Colon (tissue), 2 donors: ENCODE data around the gene MYO7B.

Experiments used
- FAIRE-seq: peaks from 2 replicates; lab custom pipeline; 2012; peaks lifted over from hg19 to GRCh38; lab: Jason Lieb, UNC
- donor health status: control.
- donor health status: control.

The MYO7B gene

DNA sequence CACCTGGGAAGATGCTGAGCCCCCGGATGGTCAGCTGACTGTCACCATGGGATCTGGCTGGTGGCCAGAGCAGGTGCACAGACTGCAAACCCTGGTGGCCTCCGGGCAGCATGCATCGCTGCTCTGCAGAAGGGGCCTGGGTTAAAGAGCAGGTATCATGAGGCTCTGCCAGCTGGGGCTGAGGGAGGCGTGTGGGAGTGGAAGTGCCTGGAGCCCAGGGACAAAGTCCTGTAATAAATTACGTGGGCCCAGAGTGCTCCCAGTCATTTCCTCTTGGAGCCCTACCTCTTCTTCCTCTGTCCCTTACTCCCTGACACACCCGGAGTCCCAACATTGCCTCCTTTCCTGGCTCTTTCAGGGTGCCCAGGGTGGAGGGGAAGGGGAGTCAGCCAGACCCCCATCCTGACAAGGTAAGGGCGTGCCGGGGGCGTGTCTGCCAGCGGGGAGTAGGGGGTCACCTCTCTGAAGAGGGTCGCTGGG is at the start of gene MYO7B:
Gene MYO7B, plus strand, starts transcription at position 262 of the 480 bp plus-strand sequence. CDS start 24,040 bp downstream, outside the sequence.
- no peak for FAIRE-seq

GRCh38 chr2:127485694-127486071 is 49.8 kb upstream of the MYO7B start:
- FAIRE-seq = no peak

DNA sequence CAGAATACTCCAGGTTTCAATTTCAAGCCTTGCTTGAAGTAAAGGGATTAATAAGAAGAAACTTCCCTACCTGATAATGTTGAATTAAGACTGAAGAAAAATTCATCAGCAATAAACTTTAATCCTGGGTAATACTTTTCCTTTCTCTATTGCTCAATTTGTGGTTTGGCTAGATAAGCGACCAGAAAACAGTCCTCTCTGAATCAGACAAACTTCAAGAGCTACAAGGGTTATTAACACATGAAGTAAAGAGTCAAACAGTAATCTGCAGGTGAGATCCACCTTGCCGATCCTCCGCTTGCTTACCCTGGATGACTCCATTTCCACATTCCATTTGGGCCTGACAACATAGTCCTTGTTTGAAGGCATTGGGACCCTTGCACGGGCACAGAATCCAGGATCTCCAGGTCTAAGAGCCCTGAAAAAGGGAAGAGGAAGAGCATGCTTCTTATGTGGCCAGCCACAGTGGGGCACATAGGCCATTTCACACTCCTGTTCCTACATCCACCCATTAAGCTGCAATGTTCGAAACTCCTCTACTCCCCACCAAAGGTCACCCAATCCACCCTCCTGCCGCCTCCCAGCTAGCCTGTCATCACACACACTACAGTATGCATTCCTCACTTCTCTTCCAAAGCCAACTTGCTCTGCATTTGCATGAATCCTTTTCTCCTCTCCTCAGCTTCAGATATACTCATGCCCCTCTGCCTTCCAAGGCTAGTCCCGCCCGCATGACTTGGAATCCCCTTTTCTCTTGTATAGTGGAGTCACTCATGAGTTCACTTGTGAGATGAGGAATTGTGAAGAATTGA is 49.0 kb upstream of the MYO7B start:
- no peak for FAIRE-seq

DNA sequence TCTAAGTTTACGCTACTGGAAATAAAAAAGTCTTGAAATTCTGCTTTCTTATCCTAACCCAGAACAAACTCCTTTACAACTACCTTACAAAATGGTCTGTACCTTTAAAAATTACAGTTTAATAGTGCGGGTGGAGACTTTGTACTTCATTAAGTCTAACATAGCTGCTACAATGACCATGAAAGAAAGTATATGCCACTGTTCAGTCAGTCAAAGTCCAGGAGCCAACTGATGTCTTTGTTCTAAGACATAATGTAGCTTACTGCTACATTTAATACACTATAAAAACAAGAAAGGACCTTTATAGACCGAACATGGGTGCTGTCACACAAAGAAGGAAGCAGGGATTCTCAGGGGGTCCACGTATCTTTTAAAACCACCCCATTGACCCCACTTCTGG is 45.2 kb upstream of the MYO7B start:
- no peak for FAIRE-seq

DNA sequence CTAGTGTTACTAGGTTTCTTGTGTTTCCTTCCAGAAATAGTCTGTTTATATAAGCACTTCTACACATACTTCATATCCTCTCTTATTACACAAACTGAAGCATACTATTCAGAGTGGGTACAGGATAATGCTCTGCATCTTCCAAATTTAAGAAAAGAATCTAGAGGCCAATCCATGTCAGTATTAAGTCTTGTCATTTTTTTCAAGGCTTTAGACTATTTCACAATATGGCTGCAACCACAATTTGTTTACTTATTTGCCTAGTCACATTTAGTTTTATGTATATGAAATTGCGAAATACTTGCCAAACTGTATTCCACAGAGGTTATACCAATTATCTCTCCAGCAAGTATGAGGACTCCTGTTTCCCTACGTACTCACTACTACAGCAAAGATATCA is 37.1 kb upstream of the MYO7B start:
- FAIRE-seq = no peak

DNA sequence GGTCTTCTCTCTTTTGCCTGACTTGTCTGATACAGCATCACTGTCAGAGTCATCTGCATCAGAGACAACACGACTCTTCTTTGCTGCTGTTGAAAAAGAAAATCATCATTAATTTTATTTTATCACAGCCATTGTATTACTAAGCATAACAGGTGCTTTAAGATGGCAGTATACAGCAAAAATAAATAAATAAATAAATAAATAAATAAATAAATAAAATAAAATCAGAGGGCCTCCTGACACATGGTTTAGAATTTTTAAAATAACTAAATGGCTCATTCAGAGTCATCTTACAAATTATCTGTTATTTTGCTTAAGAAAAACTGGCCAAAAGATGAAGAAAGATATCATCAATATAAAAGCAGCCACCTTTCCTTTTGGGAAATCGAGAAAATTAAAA is 32.0 kb upstream of the MYO7B start:
- no peak for FAIRE-seq

GRCh38 chr2:127504552-127505430 is 30.7 kb upstream of the MYO7B start:
- FAIRE-seq = no peak

GRCh38 chr2:127506510-127506909 is 29.0 kb upstream of the MYO7B start:
- no peak for FAIRE-seq

DNA sequence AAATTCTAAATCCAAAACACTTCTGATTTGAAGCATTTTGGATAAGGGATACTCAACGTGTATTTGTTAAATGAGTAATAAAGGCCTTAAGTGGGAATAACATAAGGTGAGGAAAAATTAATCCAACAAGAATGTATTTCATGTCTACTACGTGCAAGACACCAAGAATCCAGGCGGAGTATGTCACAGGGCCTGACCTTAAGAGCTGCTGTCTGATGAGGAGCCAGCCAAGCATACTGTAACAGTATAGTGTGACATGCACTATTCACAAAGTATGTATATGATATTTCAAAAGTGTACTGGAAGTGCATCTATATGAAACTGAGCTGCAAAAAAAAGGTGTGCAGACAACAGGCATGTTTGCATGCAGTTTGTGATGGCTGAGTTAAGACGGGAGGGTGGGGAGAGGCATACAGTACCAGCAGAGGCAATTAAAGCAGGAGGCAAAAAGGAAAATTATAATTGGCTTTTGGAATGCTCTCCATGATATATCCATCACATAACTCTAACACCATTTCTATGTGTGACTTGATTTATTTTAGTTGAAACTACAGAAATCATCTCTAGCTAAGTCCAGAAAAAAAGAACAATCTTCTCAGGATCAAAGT is 27.4 kb upstream of the MYO7B start:
- no peak for FAIRE-seq

DNA sequence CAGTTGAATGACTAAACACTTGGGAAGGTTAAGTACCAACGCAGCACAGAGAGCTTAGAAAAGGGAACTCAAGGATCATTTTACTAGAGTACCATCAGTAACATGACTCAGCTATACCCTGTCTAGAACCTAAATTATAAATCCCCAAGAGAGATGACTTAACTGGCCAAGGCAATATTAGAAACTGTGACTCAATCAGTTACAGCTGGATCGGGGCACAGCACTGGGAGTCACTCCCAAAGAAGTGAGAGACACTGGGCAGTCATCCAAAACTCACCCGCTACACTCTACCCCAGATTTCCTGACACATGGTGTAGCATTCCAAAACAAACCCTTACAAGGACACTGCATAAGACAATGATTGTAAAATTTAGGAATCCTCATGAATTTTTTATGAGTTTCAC is 26.9 kb upstream of the MYO7B start:
- no peak for FAIRE-seq

GRCh38 chr2:127510073-127510472 is 25.4 kb upstream of the MYO7B start:
- no peak for FAIRE-seq

GRCh38 chr2:127511090-127511695 is 24.3 kb upstream of the MYO7B start:
- no peak for FAIRE-seq

GRCh38 chr2:127511917-127512316 is 23.6 kb upstream of the MYO7B start:
- no peak for FAIRE-seq

- no peak for FAIRE-seq
Measured at GRCh38 chr2:127512362-127512761, 23.1 kb upstream of the MYO7B start.

DNA sequence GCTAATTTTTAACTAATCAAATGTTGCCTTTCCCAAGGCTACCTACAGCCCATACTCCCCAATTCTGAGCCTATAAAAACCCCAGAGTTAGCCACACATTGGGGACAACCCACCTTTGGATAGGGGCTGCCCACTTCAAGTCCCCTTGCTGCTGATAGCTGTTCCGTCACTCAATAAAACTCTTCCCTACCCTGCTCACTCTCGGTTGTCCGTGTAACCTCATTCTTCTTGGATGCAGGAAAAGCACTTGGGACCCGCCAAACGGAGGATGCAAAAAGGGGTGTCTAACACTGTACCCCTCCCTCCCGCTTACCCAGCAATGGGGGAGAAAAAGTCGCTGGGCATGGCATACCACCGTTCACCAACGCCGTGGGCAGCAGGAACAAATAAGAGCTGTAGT is 21.4 kb upstream of the MYO7B start:
- no peak for FAIRE-seq

- no peak for FAIRE-seq
Measured at GRCh38 chr2:127514485-127514884, 21.0 kb upstream of the MYO7B start.

GRCh38 chr2:127515383-127515915 is 20.0 kb upstream of the MYO7B start:
- FAIRE-seq = no peak

- FAIRE-seq = no peak
Measured at GRCh38 chr2:127516041-127516762, 19.3 kb upstream of the MYO7B start.

GRCh38 chr2:127517465-127517864 is 18.0 kb upstream of the MYO7B start:
- FAIRE-seq = no peak

- no peak for FAIRE-seq
Measured at GRCh38 chr2:127520424-127520823, 15.1 kb upstream of the MYO7B start.

DNA sequence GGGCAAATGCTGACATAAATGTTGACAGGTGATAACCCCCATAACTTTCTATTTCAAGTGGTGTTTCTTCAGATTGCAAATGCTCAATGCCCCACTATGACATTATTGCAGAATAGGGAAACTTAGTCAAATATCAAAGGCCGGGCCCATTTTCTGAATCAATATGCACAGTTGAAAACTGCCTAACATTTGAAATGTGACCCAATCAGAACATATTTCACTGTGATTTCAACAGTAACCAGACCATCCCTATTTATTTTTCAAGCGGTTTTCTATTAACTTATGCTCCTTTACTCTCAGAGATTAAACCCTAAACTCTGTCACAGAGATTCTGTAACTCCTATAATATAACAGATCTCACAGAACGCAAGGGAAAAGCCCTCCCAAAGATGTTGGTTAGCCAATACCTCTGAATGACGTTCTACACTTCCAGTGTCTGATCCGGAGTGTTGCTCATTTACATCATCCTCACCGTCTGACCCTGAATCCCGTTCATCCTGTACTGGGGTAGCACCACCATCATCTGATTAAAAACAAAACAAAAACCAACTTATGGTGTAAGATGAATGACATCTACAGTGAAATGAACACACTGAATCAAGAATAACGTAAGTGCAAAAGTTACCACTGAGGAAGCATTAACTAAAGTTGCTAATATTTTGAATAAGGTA is 12.1 kb upstream of the MYO7B start:
- no peak for FAIRE-seq
